SK-N-SH treated with all-trans-retinoic acid at 6 μM for 48 hours (cell line): Measurements from ENCODE around the gene KRT1.

Experiments used
- ATAC-seq: fragments of 200-7000 bp; cut with Tn5 transposase; 3 replicates; pipeline ENCODE4 v1.9.1; 2020; ENCODE audit warnings: mild to moderate bottlenecking, moderate library complexity
- ARNTL ChIP-seq: fragments of 450-650 bp; formaldehyde crosslinking; IDR thresholded peaks from 2 replicates; pipeline ENCODE4 v1.5.0; 2020; ENCODE audit warnings: low read depth, mild to moderate bottlenecking, moderate library complexity, borderline replicate concordance
- BACH2 ChIP-seq: fragments of 250-450 bp; sonication (Bioruptor Pico); IDR thresholded peaks from 2 replicates; pipeline ENCODE4 v1.9.0; 2021; ENCODE audit warnings: mild to moderate bottlenecking, borderline replicate concordance
- CREB5 ChIP-seq: fragments of 250-450 bp; sonication (Bioruptor Pico); IDR thresholded peaks from 2 replicates; pipeline ENCODE4 v1.5.1; 2020; ENCODE audit warnings: low read depth, mild to moderate bottlenecking, moderate library complexity
- CSDC2 ChIP-seq: fragments of 250-450 bp; sonication (Bioruptor Pico); IDR thresholded peaks from 2 replicates; pipeline ENCODE4 v1.5.0; 2020; ENCODE audit warnings: mild to moderate bottlenecking, moderate library complexity
- CSRNP3 ChIP-seq: fragments of 250-450 bp; sonication (Bioruptor Pico); IDR thresholded peaks from 2 replicates; pipeline ENCODE4 v1.5.1; 2021; ENCODE audit warnings: mild to moderate bottlenecking, moderate library complexity
- ESRRG ChIP-seq: fragments of 250-450 bp; sonication (Bioruptor Pico); IDR thresholded peaks from 2 replicates; pipeline ENCODE4 v1.6.1; 2021; ENCODE audit warnings: mild to moderate bottlenecking
- GLIS3 ChIP-seq: fragments of 250-450 bp; sonication (Bioruptor Pico); IDR thresholded peaks from 2 replicates; pipeline ENCODE4 v1.5.0; 2020; ENCODE audit warnings: mild to moderate bottlenecking, moderate library complexity
- ISL1 ChIP-seq: fragments of 250-450 bp; sonication (Bioruptor Pico); IDR thresholded peaks from 2 replicates; pipeline ENCODE4 v2.1.2; 2022; ENCODE audit warnings: mild to moderate bottlenecking, moderate library complexity
- OSR1 ChIP-seq: fragments of 250-450 bp; sonication (Bioruptor Pico); IDR thresholded peaks from 2 replicates; pipeline ENCODE4 v1.8.0; 2022; ENCODE audit warnings: moderate library complexity, mild to moderate bottlenecking, inconsistent platforms
- PATZ1 ChIP-seq: fragments of 250-450 bp; sonication (Bioruptor Pico); IDR thresholded peaks from 2 replicates; pipeline ENCODE4 v1.8.0; 2020; ENCODE audit warnings: mild to moderate bottlenecking, moderate library complexity, borderline replicate concordance
- POU6F1 ChIP-seq: fragments of 250-450 bp; sonication (Bioruptor Pico); IDR thresholded peaks from 2 replicates; pipeline ENCODE4 v1.8.0; 2021; ENCODE audit warnings: low read depth, mild to moderate bottlenecking, moderate library complexity, borderline replicate concordance
- PPARA ChIP-seq: fragments of 250-450 bp; sonication (Bioruptor Pico); IDR thresholded peaks from 2 replicates; pipeline ENCODE4 v1.5.0; 2020; ENCODE audit warnings: mild to moderate bottlenecking, borderline replicate concordance
- RARB ChIP-seq: fragments of 250-450 bp; sonication (Bioruptor Pico); IDR thresholded peaks from 2 replicates; pipeline ENCODE4 v1.8.0; 2021; ENCODE audit warnings: mild to moderate bottlenecking, moderate library complexity
- SNAI2 ChIP-seq: fragments of 250-450 bp; sonication (Bioruptor Pico); IDR thresholded peaks from 2 replicates; pipeline ENCODE4 v1.5.0; 2020; ENCODE audit warnings: mild to moderate bottlenecking, moderate library complexity
- TCF4 ChIP-seq: fragments of 250-450 bp; sonication (Bioruptor Pico); IDR thresholded peaks from 2 replicates; pipeline ENCODE4 v1.8.0; 2021; ENCODE audit warnings: mild to moderate bottlenecking, moderate library complexity, borderline replicate concordance
- TOX ChIP-seq: fragments of 250-450 bp; sonication (Bioruptor Pico); IDR thresholded peaks from 2 replicates; pipeline ENCODE4 v1.8.0; 2021; ENCODE audit warnings: mild to moderate bottlenecking, moderate library complexity, borderline replicate concordance
- TSHZ2 ChIP-seq: fragments of 250-450 bp; sonication (Bioruptor Pico); IDR thresholded peaks from 2 replicates; pipeline ENCODE4 v1.5.0; 2020; ENCODE audit warnings: mild to moderate bottlenecking, moderate library complexity
- ZFP3 ChIP-seq: fragments of 250-450 bp; sonication (Bioruptor Pico); IDR thresholded peaks from 2 replicates; pipeline ENCODE4 v1.5.0; 2020; ENCODE audit warnings: mild to moderate bottlenecking, moderate library complexity
- ZFP30 ChIP-seq: fragments of 450-650 bp; formaldehyde crosslinking; IDR thresholded peaks from 2 replicates; pipeline ENCODE4 v1.5.0; 2022; ENCODE audit warnings: mild to moderate bottlenecking, moderate library complexity
- ZNF565 ChIP-seq: fragments of 450-650 bp; formaldehyde crosslinking; conservative IDR thresholded peaks from 2 replicates; pipeline ENCODE4 v1.5.0; 2020; ENCODE audit warnings: low read depth, mild to moderate bottlenecking, moderate library complexity
- ZNF70 ChIP-seq: fragments of 450-650 bp; formaldehyde crosslinking; IDR thresholded peaks from 2 replicates; pipeline ENCODE4 v1.5.0; 2020; ENCODE audit warnings: mild to moderate bottlenecking, moderate library complexity
- ZNF8 ChIP-seq: fragments of 450-650 bp; formaldehyde crosslinking; IDR thresholded peaks from 2 replicates; pipeline ENCODE4 v1.5.0; 2020; ENCODE audit warnings: mild to moderate bottlenecking, moderate library complexity

Gene KRT1

GRCh38 chr12:52647601-52648000 lies 32.6 kb downstream of the KRT1 start:
- TF ChIP-seq TCF4 = no peak
- TF ChIP-seq ZNF565 = no peak
- no peak for TF ChIP-seq BACH2 (CRISPR knock-in tag)
- TF ChIP-seq PPARA (CRISPR knock-in tag) = no peak
- no peak for TF ChIP-seq CSRNP3 (CRISPR knock-in tag)
- no peak for TF ChIP-seq ZNF8 (CRISPR knock-in tag)
- TF ChIP-seq POU6F1 (CRISPR knock-in tag) = no peak
- no peak for TF ChIP-seq ZFP3 (CRISPR knock-in tag)
- no peak for TF ChIP-seq ISL1 (CRISPR knock-in tag)
- TF ChIP-seq GLIS3 = no peak
- no peak for TF ChIP-seq CREB5 (CRISPR knock-in tag)
- TF ChIP-seq CSDC2 (CRISPR knock-in tag) = no peak
- no peak for TF ChIP-seq ZNF70 (CRISPR knock-in tag)
- no peak for TF ChIP-seq TOX (CRISPR knock-in tag)
- TF ChIP-seq TSHZ2 (CRISPR knock-in tag) = no peak
- no peak for TF ChIP-seq ARNTL
- TF ChIP-seq ZFP30 (CRISPR knock-in tag) = no peak
- TF ChIP-seq, all 23 proteins: peak for 0
- ATAC-seq = no peak

- TF ChIP-seq PPARA (CRISPR knock-in tag) (no peak), PATZ1 (CRISPR knock-in tag) (no peak), ZFP3 (CRISPR knock-in tag) (no peak), SNAI2 (CRISPR knock-in tag) (no peak), TCF4 (no peak), POU6F1 (CRISPR knock-in tag) (no peak), GLIS3 (no peak), RARB (CRISPR knock-in tag) (no peak), CREB5 (CRISPR knock-in tag) (no peak), ESRRG (CRISPR knock-in tag) (no peak), BACH2 (CRISPR knock-in tag) (no peak), ZNF70 (CRISPR knock-in tag) (no peak), OSR1 (no peak)
These were observed 33.6 kb downstream of the KRT1 start for GRCh38 chr12:52646613-52647012.

More at GRCh38 chr12:52646613-52647012, 33.6 kb downstream of the KRT1 start:
- ATAC-seq = no peak
